ENCODE measurements around the gene PDIA5.

Gene PDIA5

DNA sequence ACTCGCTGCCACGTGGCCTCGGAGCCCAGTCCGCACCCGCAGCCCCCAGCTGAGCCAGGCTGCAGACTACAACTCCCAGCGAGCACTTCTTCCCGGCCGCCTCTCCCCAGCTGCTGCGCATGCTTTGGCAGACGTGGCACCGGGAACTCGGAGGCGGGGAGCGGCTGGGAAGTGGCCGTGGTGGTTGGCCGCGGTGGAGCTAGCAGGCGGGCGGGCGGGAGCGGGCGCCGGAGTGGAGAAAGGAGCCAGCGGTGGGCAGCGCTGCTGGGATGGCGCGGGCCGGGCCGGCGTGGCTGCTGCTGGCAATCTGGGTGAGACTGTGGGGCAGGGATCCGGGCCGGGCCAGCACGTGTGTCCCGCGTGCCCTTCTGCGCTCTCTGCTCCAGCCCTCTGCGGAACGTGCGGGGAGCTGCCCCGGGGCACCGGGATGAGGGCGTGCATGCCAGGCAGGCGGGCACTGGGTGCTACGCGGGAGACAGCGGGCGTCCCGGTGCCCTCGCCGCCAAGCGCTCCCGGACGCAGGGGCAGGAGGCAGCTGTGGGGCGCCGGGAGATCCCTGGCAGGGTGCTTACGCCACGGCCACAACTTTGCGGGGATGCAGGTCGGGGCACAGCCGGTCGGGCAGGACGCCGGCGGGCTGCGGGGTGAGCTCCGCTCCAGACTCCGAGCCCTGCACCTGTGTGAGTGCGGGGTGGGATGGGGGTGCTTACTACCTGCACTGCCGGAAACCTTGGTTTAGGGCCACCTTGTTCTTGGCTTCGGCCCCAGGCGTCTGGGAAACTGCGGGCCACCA, at the start of gene PDIA5:
Gene PDIA5 (plus strand): TSS at position 130 of the 793 bp plus-strand sequence. CDS start 140 bp downstream, at position 270.
- FAIRE-seq (peak; percentile 69), DNase-seq (ENCODE audit: low spot score) (peak; percentile 97)

DNA sequence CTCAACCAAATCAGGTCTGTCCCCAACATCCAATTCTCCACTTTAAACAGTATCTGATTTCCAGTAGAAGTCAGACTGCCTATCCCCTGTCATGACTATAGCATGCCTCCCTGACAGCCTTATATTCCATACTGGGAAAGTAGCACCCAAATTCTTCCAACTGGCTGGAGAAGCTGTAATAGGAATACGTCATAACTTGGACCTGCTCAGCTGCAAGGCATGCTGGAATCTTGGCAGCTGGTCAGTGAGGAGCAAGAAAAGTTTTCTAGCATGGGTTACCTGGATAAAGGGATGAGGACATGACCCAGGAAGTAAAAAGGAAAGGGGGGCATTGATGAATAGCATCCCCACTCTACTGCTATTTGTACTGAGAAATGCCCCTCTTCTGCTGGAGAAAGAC, 48.1 kb upstream of the PDIA5 start:
- no peak for DNase-seq (ENCODE audit: low spot score)
- FAIRE-seq = no peak

DNA sequence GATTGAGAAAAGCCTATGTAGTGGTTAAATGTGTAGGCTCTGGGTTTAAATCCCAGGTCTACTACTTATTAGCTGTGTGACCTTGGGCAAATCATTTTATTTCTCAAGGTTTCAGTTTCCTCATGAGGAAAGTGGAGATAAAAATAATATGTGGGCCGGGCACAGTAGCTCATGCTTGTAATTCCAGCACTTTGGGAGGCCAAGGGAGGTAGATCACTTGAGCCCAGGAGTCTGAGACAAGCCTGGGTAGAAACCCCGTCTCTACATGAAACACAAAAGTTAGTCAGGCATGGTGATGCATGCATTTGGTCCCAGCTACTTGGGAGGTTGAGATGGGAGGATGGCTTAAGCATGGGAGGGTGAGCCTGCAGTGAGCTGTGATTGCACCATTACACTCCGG, 47.7 kb upstream of the PDIA5 start:
- FAIRE-seq (no peak), DNase-seq (ENCODE audit: low spot score) (no peak)

DNA sequence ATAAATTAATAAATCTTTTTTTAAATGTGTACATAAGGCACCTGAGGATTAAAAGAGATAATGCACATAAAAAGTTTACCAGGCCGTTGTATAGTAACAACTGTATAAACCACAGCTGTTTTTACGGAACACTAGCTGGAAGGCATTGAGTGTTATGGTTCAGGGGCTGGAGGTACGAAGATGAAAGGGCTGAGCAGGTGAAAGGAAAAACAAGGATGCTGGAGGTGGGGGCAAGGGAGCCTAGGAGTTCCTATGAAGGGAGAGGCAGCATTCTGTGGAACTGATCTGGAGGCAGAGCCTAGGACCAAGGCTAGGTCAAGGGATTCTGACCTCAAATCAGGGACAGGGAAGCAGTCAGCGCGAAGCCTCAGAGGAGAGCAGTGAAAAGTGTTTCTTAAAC, 47.2 kb upstream of the PDIA5 start:
- FAIRE-seq (peak; percentile 62), DNase-seq (ENCODE audit: low spot score) (no peak)

DNA sequence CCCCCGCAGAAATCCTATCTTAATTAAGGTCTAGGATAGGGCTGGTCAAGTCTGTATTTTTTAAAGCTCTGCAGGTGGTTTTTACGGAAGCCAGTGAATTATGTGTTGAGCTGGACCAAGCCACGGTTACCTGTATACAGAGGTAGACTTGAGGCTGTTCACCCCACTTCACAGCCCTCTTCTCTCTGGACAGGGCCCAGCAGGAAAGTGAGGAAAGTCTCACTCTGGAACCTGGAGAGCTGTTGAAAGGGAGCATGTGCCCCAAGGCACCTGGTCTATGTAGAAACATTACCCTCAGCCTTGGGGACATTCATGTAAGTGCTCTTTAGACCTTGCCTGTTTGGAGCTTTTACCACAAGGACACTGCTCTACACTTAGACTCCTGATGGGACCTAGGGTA, 46.1 kb upstream of the PDIA5 start:
- FAIRE-seq = no peak
- DNase-seq (ENCODE audit: low spot score) = no peak

DNA sequence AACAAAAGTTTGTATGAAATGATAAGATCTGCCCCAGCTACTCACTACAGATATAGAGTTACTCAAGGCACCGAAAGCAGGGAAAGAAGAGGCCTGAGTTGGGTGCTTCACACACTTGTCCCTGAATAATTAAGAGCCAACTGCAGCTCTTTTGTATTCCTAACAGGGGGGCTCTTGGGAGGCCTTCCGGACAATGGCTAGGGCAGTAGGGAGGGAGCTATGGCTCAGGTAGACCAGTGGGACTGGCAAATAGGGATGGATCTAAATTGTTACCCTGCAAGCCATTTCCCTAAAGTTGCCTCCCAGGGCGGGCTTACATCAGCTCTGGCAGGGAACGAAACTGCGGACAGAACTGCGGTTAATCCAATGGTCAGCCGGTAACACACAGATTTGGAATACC, 45.4 kb upstream of the PDIA5 start:
- FAIRE-seq = no peak

DNA sequence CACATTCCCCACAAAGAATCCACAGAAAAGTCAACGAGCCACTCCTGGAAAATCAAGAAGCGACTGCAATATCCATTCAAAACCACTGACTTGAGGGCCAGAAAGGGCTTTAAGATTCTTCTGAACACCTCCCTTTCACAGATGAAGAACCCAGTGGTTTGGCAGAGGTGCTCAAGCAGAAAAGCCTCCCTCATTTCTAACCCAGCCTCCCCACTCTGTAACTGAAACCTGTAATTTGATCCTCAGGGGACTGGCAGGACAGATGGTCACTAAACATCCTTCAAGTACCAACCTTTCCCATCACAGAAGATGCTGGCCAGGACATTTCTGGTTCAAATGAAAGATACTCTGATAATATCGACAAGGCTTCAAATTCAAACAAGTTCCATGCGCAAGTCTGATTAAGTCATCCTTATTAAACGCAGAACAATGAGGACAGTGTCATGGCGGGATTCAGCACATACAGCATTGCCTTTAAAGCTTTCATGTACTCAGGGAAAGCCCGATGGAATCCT, 44.8 kb upstream of the PDIA5 start:
- no peak for FAIRE-seq
- DNase-seq (ENCODE audit: low spot score) = no peak

More for the DNA sequence above, 45.4 kb upstream of the PDIA5 start:
- DNase-seq (ENCODE audit: low spot score) = no peak

DNA sequence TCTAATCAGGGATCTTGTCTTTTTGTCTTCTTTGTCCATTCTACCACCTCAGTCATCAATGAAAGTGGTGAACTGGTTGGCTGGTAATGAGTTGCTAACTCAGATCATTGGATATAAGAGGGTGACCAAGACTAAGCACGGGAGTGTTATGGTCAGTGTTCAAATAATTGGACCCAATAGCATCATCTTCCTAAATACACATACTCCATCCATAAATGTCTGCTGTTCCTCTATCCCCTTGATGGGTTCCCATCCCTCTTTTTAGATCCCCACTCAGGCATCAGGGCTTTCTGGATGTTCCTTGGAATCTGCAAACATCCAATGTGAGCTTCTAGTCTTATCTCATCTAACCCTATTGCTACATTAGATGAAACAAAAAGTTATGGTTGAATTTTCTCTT, 42.8 kb upstream of the PDIA5 start:
- no peak for DNase-seq (ENCODE audit: low spot score)
- no peak for FAIRE-seq

DNA sequence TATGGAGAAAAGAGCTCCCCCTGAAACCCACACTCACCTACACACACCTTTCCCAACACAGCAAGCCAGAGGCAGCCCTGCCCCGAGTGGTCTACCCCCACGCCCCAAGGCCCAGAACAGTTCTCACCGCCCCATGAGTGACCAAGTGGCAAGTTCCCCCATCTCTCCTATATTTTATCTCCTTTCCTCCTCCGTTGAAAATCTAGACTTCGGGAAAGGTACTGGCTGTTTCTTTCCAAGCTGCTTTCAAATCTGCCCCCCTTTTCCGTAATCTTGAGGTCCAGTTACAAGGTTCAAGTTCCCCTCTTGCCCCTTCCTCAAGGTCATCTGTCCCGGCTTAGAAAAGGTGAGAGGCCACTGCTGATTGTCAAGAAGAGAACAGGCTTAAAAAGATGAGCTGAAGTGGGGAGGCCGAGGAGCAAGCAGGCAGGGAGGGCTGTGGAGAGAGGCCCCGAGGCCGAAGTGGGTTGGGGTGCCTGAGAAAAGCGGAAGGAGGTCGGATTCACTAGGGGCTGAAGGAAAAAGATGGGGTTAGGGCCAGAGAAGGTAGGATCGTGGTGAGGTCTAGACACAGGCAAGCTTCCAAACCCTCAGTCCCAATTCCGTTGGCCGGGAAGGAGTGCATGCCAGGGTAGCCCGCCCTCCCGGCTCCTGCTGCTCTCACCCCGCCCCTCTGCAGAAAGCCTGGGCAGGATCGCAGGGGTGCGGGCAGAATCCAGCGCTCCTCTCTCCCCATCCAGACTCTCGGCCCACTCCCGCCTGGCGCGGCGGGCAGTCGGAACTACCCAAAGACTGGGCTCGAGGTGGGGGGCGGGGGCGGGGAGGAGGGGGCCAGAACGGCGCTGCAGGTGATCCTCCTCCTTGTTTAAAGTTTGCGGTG, 40.9 kb upstream of the PDIA5 start:
- FAIRE-seq (no peak), DNase-seq (ENCODE audit: low spot score) (no peak)

DNA sequence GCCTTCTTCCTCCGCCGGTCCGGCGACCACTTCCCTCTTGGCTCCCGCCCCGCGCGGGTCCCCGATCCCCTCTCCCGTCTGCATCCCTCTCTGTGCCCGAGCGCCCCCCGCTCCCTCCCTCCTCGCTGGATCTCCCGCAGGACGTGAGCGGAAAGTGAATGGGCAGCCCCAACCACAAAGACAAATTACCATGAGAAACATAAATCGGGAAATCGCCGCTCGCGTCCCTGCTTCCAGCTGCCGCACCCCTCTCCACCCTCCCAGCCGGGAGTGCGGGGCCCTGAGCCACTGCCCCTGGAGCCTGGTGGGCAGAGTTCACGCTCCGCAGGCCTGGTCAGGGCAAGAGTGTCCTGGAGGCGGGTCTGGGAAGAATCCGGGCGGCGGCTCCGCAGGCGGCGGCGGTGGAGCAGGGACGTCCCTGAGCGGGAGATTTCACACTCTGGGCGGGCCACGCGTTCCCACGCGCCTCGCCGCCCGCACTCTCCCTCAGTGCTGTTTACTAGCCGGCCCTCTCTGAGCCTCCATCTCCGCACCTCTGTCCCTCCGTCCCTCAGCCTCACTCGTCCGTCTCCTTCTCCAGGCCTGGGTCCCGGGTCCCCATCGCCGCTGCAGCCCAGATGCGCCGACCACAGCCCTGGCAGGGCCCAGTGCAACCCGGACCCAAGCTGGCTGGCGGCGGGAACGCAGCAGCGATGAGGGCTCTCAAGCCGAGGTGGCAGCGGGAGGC, 40.1 kb upstream of the PDIA5 start:
- FAIRE-seq (no peak), DNase-seq (ENCODE audit: low spot score) (no peak)

DNA sequence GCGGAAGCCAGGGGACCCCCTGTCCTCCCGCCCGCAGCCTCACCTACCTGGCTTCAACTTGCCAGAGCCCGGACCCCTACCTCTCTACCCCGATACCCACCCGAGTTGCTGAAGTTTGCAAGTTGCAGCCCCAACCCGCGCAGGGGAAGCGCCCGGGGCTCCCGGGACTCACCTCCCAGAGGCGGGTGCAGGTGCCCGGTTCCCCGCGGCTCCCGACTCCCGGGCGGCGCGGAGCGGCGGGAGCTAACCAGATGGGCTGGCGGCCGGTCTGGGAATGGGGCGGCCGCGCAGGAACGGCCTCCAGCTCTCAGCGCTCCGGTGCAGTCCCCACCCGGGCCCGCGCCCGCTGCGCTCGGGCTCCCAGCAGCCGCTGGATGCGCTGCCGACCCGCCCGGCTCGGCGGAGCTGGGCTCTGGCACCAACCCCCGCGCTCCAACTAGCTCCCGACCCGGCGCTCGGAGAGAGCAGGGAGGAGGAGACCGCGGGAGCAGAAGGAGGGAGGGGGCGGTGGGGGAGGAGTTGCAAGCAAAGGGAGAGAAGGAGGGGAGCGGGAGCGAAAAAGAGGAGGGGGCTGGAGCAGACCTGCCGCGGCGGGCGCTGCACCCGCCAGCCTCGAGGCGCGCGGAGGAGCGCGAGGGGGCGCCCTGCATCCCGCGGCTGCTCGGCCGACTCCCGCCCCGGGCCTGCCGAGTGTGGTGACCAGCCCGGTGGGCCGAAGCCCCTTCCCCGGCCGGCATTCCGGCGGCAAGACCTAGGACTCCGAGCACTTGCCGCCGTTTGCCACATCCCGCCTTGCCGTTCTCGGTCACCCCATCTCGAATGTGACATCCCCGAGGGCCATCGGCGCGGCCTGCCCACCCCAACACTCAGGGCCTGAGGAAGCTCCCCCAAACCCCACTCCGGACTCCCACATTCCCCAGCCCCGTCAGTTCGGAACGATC, 39.3 kb upstream of the PDIA5 start, which contains the start of gene SEMA5B:
Gene SEMA5B (minus strand): TSS at position 472 of the 941 bp plus-strand sequence. CDS start 66,500 bp downstream, outside the sequence.
- no peak for DNase-seq (ENCODE audit: low spot score)
- FAIRE-seq = no peak

DNA sequence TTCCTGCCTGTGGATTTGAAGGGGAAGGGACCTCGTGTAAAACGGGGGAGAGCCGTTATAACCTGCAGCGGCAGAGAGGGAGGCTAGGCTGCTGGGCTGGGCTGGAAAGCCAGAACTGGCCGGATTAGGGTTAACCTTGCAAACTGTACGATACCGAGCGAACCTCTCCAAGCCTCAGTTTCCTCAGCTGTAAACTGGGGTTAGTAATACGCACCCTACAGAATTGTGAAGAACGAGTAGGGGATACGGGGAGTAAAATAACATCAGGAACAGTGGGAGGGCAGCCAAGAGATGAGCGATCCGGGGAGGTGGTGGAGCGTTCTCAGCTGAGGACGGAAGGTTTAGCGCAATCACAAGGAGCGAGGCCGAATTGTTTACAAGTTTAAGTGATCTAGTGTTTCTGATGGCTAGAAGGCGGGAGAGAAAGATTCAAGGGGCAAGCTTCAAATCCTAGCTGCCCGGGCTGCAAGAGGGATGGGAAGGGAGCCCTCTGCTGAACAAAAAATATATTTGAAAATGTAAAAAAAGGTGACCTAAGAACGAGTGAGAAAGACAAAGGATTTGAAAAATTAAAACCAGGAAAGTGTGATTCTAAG, 38.5 kb upstream of the PDIA5 start:
- DNase-seq (ENCODE audit: low spot score) = peak; percentile 79

DNA sequence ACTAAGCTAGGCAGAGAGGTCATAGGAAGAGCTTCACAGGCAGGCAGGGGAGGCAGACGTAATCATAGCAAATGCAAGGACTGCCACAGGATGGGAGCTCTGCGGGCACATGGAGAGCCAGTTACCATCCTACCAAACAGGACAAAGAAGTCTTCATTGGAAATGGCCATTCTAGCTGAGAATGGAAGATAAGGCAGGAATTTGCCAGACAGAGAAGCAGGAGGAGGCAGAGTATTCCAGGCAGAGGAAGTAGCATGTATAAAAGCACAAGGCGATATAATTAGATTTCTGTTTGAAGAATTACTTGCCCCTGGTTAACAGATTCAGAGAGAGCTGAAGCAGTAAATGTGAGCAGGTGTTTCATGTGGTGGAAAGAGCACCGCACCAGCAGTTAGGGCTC, 35.8 kb upstream of the PDIA5 start:
- DNase-seq (ENCODE audit: low spot score) (no peak), FAIRE-seq (no peak)

More for the DNA sequence above, 38.5 kb upstream of the PDIA5 start:
- FAIRE-seq = peak; percentile 17

DNA sequence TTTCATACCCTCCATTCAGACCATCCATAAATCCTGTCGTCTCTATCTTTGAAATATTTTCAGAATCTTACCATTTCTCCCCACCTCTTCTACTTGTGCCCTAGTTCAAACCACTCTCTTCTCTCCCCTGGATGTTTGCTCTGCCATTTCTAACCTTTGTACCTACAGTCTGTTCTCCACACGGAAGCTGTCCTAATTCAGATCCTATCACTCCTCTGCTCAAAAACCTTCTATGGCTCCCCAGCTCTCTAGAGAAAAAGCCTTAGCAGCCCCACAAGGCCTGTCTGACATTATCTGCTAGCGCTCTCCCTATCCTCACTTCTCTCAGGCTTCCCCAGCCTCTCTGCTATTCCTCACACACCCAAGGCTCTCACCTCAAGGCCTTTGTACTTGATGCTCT, 34.8 kb upstream of the PDIA5 start:
- DNase-seq (ENCODE audit: low spot score) (no peak), FAIRE-seq (no peak)

DNA sequence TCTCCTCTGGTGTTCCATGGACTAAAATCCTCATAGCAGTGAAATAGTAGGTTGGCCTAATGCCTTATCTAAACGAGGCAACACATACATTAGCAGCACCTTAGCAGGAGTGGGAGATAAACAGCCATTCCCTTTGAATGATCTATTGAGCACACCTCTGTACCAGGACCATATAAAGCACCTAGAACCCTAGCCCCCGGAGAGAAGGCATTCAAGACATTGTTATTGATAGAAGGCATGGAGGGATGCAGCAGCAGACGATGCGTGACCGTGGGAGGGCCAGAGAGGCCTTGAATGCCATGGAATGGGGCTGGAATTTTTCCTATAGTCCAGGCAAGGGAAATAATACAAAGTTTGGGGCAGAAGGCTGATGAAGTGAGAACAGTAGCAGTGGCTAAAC, 32.7 kb upstream of the PDIA5 start:
- DNase-seq (ENCODE audit: low spot score) = no peak
- FAIRE-seq = peak; percentile 27

DNA sequence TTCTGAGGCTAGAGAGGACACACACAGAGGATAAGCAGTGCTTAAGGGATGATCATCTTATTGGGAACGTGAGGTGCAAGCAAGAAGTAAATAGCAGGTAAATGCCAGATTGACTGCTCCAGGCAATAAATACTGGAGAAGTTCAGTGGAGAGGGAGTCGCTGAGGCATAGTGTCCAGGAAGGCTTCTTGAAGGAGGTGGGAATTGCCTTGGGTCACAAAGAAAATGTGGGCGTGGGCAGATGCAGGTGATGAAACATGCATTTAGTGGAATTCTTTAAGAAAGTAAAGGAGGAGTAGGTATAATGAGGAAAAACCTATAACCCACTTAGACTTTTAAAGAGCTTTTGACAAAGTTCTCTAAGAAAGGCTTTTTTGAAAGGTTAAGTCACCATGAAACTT, 31.8 kb upstream of the PDIA5 start:
- no peak for DNase-seq (ENCODE audit: low spot score)
- FAIRE-seq = no peak

DNA sequence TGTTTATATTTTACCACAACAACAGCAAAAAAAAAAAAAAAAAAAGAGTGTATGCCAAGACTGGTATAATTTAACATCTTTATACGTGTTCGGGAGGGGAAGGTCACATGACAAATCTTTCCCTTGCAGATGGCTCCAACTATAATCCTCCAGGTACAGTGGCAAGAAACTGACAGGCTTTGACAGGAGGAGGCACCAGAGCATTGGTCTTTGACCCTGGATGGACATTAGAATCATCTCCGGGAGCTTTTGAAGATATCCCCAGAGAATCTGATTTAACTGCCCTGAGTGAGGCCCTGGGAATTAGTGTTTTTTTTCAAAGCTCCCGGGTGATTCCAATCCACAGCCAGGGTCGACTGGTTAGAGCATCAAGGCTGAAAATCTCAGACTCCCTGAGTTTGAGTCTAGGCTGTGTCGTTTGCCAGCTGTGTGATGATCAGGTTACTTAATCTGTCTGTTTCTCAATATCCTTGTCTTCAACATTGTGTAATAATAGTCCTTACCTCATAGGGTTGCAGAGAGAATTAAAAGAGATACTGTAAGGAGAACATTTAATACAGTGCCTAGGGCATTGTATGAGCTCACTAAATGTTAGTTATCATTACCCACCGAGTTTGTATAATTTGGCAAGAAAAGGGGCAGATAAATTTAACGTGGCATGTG, 30.3 kb upstream of the PDIA5 start:
- no peak for FAIRE-seq
- no peak for DNase-seq (ENCODE audit: low spot score)

DNA sequence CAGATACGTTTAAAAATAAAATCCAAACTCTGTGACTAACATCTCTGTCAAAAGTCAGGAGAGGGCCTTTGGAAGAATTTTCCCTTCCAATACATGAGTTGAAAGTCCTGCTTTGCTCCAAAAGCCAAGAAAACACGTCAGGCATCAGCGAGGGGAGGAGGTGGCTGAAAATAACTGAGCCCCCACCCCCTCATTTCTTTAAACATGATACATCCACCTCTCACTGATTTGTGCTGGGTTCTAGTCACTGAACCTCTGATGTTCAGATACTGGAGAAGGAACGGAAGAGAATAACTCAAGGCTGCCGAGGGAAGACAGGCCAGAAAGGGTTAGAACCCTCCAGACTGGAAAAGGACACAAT, 29.8 kb upstream of the PDIA5 start:
- no peak for DNase-seq (ENCODE audit: low spot score)
- no peak for FAIRE-seq

DNA sequence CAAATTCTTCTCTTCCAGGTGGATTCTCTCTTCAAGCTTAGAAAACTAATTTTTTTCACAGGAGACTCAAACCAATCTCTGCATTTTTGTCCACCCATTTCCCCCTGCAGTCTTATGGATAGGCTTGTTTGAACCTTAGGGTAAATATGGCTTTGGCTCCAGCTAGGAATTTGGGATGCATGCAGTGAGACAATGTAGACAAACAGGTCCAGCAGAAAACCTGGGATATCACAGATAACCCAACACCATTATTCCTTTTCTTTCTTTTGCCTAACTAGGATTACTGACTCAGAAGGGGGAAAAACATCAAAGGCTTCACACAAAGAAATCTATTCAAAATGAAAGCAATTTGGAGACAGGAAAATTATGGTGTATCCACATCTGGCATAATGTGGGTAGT, 28.1 kb upstream of the PDIA5 start:
- no peak for FAIRE-seq

More for the DNA sequence above, 28.1 kb upstream of the PDIA5 start:
- no peak for DNase-seq (ENCODE audit: low spot score)
